ENCODE data around the gene B4GALT6.
A peak's percentile ranks its signal among the peaks of the same experiment; 100 is the strongest.
"Not testable (repeated sequence)": the region's sequence is repeated elsewhere in the genome, so short reads cannot be mapped to it uniquely, and the experiment has no call there.

The B4GALT6 gene, protein sequence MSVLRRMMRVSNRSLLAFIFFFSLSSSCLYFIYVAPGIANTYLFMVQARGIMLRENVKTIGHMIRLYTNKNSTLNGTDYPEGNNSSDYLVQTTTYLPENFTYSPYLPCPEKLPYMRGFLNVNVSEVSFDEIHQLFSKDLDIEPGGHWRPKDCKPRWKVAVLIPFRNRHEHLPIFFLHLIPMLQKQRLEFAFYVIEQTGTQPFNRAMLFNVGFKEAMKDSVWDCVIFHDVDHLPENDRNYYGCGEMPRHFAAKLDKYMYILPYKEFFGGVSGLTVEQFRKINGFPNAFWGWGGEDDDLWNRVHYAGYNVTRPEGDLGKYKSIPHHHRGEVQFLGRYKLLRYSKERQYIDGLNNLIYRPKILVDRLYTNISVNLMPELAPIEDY

DNA sequence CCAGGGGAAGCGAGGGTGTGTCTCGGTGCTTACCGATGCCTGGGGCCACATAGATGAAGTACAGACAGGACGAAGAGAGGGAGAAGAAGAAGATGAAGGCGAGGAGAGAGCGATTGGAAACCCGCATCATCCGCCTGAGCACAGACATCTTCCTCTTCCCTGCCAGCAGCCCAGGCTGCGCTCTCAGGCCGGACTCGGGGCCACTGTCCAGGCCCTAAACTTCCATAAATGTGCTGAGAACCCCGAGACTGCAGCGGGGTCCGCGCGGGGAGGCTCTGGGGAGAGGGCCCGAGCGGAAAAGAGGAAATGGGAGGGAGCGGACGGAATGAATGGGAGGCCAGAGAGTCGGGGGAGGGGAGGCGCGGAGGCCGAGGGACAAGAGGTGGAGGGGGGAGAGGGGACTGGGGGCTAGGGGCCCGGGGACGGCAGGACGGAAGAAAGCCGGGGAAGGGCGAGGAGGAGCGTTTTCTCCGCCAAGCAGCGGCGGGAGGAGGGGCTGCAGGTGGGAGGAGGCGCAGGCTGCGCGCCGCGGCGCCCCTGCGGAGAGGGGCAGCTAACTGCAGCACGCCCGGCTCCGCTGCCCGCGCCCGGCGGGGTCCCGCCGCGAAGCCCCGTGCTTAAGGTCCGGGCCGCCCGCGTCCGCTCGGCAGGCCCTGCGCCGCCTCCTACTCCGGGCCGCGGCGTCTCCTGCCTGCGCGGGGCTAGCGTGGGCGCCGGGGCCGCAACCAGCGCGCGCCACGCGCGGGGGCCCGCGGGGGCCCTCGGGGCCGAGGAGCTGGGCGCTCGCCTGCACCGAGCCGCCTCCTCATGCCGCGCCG, at the start of gene B4GALT6:
Gene B4GALT6, minus strand, starts transcription at position 303 of the 818 bp plus-strand sequence. Its CDS starts 155 bp downstream, at position 148.
- DNase-seq, result no peak

DNA sequence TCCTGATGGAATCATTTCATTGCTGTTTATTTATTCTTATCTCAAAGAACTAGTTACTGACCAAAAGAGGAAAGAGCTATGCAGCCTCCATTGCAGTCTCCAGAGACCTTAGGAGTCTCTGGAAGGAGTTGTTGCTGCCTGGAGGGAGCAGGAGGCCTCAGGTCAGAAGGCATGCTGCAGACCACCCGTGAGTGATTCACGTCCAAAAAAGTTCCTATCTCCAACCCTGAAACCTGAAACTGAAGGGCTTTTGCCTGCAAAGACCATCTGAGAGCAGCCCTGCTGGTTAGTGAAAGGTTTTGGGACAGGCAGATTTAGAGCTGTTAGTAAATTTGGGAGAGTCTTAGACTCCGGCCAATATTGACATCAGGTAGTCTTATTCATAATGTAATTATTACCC, 47.2 kb upstream of the B4GALT6 start:
- DNase-seq, result no peak

DNA sequence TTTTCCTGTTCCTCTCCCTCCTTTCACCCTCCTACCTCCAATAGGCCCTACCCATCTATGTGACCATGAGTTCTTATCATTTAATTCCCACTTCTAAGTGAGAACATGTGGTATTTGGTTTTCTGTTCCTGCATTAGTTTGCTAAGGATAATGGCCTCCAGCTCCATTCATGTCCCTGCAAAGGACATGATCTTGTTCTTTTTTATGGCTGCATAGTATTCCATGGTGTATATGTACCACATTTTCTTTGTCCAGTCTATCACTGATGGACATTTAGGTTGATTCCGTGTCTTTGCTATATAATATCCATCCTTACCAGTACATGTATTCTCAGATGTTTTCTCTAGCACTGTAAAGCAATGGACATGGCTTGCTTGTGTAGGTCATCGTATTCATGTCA, 44.8 kb upstream of the B4GALT6 start:
- DNase-seq, result not testable (repeated sequence)

DNA sequence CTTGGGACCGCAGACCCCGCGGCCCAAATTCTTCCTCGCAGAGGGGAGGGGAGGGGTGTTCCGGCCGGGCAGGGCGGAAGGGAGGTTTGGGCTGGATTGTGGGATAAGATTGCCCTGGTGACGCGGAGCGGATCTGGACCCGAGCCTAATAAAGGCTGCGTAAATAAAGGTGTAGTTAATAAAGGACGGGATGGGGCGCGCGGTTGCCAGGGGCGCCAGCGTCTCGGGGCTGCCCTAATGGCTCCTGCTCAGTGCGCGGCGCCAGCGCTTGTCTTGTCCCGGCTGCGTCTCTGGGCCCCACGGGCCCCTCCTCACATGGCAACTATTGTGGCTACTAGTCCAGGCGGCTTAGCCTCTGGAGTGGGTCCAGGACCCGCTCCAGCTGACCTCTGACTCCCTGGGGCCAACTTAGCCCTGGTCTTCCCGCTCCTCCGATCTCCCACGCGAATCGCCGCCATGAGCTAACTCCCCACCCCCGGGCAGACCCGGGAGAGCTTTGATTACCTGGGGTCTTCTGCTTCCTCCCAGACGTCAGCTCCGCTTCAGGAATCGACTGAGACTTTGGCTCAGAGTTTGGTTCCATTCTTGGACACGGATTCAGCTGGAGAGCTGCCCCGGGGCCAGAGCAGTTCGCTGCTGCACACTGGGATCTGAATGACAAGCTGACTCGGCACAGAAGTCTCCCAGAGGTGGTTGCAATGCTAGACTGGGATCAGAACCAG, 39.8 kb upstream of the B4GALT6 start:
- DNase-seq, result no peak

DNA sequence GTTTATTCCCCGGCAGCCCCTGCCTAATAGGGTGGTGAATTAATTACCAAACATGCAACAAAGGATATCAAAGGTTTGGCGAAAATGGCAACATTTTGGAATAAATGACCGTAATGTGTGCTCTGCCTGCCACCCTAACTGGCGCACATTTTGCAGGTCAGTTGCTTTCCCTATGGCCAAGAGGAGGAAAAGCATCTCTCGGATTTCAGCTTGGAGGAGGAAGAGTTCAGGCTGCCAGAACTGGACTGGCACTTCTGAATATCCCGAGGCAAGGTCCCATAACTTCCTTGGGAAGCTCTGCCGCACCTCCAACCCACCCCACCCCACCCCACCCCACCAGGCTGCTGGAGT, 39.2 kb upstream of the B4GALT6 start:
- no peak for DNase-seq

DNA sequence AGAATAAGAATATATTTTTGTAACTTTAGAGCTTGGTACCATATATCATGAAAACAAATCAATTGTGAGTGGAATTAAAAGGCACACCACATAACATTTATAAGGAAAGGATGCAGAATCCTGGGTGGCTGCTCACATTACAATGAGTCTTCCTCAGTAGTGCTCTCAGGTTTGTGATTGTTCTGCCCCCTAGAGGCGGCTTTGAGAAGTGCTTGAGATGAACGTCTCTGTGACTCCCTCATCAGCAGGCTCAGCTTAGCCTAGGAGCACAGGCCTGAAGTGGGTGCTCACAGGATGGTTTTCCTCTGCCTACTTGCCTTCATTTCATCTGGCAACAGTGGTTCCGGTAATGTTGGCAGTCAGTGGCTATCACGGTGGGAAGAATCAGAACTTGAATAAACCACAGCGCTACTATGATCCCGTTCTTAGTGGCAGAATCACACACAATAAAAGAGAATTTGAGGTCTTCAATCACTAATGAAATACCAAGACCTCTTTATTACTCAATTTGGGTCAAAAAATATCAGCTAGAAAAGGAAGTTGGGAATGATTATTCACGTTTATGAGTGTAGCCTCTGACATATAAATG, 38.1 kb upstream of the B4GALT6 start:
- peak; percentile 77 for DNase-seq

DNA sequence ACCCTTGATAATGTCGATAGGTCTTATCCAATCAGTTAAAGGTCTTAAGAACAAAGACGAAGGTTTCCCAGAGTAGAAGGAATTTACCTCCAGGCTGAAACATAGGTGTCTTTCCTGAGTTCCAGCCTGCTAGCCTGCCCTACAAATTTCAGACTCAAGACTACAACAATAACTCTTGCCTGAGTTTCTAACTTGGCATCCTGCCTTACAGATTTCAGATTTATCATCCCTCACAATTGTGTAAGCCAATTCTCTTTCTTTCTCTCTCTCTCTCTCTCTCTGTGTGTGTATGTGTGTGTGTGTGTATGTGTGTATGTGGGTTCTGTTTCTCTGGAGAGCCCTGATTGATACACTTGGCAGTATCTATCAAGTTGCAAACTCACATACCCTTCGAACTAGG, 37.2 kb upstream of the B4GALT6 start:
- no peak for DNase-seq

DNA sequence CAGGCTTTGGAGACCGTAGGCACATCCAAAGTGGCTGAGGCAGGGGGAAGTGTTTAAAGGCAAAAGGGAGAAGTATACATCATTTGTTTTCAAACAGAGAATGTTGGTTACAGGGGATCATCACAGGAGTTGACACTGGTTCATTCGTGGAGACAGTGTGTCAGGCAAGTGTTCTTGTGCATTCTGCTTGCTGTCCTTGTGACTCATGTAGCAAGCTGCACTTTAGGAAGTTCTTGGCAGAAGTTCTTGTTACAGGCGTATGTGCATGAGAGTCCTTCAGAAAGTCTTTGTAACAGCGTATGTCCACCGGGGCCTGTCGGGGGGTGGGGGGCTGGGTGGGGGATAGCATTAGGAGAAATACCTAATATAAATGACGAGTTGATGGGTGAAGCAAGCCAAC, 36.5 kb upstream of the B4GALT6 start:
- no peak for DNase-seq

DNA sequence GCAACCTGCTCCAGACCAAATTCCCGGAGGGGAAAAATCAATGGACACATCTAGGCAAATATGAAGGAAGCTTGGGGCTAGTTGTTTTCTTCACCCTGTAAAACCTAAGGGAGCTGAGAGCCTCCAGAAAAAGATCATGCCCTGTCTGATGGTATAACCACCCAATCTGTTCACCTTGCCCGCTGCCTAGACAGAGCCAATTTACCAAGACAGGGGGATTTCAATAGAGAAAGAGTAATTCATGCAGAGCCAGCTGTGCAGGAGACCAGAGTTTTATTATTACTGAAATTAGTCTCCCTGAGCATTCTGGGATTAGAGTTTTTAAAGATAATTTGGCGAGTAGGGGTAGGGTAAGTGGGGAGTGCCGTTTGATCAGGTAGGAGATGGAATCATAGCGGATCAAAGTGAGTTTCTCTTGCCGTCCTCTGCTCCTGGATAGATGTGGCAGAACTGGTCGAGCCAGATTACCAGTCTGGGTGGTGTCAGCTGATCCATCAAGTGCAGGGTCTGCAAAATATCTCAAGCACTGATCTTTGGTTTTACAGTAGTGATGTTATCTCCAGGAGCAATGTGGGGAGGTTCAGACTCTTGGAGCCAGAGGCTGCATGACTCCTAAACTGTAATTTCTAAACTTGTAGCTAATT, 35.1 kb upstream of the B4GALT6 start:
- no peak for DNase-seq

DNA sequence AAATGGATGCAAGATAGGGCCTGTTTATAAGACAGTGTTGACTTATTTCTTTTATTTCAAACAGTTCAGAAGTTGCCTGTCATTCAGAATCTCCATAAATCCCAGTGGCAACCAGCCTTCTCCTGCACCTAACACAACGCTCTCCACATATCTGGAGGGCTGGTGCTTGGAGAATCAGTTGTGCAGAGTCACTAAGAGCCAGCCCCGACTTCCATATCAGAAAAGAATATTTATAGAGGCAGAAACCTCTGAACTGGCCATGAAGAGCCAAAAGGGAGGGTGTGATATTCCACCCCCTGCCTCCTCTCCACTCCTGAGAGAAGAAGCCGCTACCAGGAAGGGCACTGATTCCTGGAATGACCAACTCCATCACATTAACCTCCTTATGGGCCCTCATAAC, 34.0 kb upstream of the B4GALT6 start:
- no peak for DNase-seq

DNA sequence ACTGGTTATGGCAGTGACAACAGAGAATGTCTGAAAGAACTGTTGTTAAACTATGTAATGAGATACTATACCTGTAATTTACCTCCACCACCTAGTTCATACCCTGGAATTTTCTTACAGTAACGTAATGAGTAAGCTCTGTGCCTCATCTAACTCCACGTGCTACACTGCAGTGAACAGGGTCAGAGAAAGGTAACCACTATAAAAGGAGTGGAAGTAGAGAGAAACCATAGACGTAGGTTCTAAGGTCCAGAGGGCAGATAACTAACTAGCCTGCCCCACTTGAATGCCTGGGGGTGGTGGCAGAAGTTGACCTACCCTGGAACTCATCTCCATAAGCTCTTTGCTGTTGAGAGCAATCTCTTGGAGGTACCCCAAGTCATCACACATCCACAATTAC, 32.0 kb upstream of the B4GALT6 start:
- no peak for DNase-seq

DNA sequence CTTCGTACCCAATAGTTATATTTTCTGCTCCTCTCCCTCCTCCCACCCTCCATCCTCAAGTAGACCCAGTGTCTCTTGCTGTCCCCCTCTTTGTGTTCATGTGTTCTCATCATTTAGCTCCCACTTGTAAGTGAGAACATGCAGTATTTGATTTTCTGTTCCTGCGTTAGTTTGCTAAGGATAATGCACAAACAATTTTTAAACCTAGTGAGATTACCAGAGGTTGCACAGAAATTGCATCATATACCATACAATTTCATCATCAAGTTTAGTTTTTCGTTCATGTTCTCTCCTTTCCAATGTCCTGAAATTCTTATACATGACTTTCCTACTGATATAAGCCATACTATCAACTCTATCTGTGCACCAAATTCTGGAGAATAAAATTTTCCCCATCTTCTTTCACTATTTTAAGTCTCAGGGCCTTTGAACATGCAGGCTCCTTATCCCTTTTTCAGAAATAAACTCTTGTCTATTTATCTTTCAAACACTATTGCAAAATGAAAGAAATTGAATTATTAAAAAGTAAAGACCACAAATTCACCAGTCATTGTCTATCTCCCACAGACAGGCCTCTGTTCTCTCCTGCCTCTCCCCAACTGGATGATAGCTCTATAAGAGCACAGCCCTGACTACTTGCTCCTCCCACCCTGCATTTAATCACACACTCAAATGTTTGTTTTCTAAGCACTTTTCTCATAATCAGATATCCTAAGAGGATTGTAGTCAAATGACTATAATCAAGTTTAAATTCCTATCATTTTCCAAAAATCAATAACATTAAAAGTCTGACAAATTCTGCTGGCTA, 27.2 kb upstream of the B4GALT6 start:
- no peak for DNase-seq

DNA sequence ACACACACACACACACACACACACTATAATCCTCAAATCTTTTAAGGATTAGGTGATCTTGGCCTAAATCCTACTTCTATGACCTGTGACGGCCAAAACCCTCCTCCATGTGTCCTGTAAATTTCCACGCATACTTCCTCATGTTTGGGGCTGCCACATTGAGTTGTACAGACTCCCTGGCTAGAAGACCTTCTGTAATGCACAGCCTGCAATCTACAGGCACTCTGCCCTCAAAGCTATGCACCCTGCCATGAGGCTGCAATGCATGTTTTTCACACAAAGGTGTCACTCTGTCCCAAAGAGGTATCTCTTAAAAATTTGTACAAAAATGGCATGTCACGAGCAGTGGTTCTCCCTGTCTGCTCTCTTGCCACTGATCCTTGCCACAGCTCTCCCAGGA, 26.4 kb upstream of the B4GALT6 start:
- no peak for DNase-seq

DNA sequence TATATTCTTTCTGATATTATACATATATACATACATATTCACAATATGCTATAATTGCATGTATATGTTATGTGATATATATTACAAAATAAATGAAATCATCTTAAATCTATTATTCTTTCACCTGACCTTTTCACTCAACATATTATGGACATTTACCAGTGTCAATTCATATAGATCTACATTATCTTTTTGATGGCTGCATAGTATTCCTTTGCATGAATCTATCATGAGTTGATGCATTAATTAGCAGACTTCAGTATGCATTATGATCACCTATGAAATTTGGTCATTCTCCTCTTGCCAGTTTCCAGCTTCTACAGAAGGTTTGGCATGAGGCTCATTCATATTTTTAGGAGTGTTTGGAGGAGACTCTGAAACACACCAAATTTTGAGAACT, 23.4 kb upstream of the B4GALT6 start:
- DNase-seq, result no peak

DNA sequence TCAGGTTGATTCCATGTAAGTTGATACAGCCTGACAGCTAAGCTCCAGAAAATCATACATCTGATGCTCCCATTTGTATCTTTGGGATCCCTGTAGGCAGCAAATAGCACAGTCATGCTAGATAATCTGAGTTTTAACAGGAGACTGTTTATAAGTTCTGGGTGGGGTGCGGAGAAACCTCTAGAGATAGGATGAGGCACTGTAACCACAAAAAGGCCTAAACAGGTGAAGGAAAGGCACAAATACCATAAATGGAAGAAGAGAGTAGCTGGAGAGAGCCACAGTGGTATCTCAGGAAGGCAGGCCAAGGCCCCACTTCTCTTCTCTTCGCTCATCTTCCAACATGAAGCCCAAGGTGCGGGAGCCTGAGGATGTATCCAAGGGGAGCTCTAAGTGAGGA, 18.1 kb upstream of the B4GALT6 start:
- DNase-seq, result no peak

DNA sequence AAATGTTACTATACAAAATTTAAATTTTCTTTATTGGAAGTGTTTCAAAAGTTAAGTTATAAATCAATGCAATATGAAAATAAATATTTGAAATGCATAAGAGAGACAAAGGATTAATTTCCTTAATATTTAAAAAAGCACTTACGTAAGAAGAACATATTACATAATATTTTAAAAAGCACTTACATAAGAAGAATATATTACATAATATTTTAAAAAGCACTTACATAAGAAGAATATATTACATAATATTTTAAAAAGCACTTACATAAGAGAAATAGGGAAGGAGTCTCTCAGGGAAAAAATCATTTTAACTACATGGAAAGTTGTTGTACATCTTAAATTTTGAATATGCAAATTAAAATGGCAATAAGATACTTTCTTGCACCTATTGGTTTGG, 17.4 kb upstream of the B4GALT6 start:
- DNase-seq, result no peak

DNA sequence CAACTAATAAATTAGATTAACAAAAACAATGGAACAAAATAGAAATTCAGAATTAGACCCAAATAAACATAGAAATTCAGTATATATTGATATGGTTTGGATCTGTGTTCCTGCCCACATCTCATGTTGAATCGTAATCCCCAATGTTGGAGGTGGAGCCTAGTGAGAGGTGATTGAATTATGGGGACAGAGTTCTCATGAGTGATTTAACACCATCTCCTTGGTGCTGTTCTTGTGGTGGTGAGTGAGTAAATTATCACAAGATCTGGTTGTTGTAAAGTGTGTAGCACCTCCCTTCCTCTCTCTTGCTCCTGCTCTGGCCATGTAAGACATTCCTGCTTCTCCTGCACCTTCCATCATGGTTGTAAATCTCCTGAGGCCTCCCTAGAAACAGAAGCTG, 16.6 kb upstream of the B4GALT6 start:
- DNase-seq, result no peak

DNA sequence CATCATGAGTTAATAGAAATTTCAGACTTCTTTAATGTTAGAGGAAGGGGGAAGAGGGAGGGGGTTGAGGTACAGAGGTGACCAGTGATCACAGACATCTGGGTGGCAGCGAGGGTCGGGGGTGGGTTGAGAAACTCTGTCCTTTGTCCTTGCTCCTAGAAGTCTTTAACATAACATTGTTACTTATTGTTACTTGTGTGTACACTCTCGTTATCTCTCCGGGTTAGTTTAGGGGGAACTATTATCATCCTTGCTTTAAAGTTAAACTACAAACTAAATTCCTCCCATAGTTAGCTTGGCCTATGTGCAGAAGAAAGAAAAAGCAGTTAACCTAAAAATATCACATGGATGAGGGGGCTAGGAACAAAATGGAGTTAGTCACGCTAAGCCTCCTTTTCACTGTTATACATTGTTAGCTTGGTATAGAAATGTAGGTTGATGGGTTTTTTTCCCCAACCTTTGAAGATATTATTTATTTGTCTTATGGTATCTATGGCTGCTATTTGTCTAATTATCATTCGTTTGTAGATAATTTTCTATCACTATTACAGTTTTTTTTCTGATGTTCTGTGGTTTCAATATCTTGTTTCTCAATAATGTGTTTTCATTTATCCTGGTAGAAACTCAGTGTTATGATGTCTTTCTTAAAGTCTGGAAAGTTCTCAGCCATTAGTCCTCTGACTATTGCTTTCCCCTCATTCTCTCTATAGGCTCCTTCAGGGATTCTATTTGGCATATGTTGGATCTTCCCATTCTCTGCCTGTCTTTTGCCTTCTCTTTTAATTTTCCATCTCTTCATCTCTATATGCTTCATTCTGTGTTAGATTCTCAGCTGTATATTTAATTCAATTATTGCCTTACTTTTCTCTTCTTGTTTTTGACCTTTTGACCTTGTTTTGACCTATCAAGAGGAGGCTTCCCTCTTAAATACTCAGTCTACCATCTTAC, 13.2 kb upstream of the B4GALT6 start:
- DNase-seq, result no peak

DNA sequence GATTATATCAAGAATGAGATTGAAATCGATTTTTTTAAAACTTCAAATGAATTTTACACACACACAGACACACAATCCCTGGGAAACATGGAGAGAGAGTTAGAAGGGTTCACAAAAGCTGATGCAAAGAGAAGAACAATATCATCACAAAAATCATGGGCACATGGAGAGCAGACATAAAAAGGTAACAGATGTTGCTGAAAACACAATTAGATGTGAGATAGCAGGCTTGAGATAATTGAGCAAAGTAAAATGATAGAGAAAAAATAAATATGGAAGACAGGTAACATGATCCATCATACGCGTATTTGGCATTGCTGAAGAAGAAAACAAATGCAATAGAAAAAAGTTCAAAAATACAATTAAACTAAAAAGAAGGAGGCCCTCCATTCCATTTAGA, 11.6 kb upstream of the B4GALT6 start:
- DNase-seq, result no peak

DNA sequence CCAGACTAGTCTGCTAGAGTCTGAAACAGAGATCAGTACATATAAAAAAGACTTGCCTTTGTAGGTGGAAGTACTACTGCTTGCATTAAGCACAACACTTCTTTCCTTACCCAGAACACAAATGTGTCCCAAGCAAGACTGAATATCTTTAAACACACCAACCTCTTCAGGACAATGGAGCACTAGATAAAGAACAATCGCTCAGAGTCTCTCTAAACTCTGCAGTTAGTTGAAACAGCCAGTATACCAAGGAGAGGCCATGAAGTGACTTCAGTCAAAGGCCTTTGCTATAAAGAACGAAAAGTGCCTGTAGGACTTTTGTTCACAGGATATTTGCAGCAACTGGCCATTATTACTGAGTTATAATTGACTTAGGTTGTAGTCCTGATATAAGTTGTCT, 9.9 kb upstream of the B4GALT6 start:
- no peak for DNase-seq

DNA sequence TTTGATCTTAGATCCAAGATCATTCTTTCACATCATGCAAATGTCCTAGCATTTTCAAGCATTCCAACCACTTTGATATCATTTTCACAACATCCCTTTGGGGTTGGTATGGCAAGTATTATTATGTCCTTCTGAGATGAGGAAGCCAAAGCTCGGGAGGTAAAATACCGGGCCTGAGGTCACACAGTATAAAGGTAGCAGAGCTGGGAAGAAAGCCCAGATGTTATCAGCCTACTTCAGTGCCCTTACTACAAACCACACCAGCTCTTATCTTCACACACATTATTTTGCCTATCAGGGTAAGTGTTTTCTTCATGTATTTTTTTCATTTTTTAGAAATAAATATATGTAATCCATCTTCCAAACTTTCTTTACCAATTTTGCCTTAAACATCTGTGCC, 4.2 kb upstream of the B4GALT6 start:
- no peak for DNase-seq
